Kidney (tissue), 14 donors: ENCODE data around the gene SCAMP5. TPM values are rescaled to one million over a fixed set of nuclear protein-coding genes. Genes with fewer than 3 reads are reported as not detected.

Source experiments
- DNase-seq, 5 donors: peaks; one replicate each; pipeline ENCODE4 v3.0.0-alpha.2; 2013 to 2020
- FAIRE-seq: peaks from 2 replicates; lab custom pipeline; 2012; peaks lifted over from hg19 to GRCh38; lab: Jason Lieb, UNC
- H3K27ac ChIP-seq, 2 donors: one replicate each; pipeline ENCODE4 v1.7.0; 2013; ENCODE audit warnings: low read depth in 2 of 2, low read length in 2 of 2, inconsistent platforms in 1 of 2
- H3K27me3 ChIP-seq: one replicate; pipeline ENCODE4 v1.7.1; 2013; ENCODE audit warnings: low read length, inconsistent platforms; ENCODE audit not compliant: control insufficient read depth, insufficient read depth
- H3K36me3 ChIP-seq, 3 donors: one replicate each; pipeline versions ENCODE4 v1.7.0 to v1.7.1; 2013; ENCODE audit warnings: low read length in 3 of 3, control low read depth in 1 of 3, inconsistent platforms in 1 of 3; ENCODE audit not compliant: insufficient read depth in 3 of 3, control insufficient read depth in 2 of 3
- H3K4me1 ChIP-seq, 3 donors: one replicate each; pipeline versions ENCODE4 v1.7.0 to v1.7.1; 2013; ENCODE audit warnings: low read length in 3 of 3, inconsistent platforms in 1 of 3, low read depth in 1 of 3; ENCODE audit not compliant: control insufficient read depth in 2 of 3, insufficient read depth in 2 of 3
- H3K4me3 ChIP-seq, 3 donors: one replicate each; pipeline versions ENCODE4 v1.7.0 to v1.8.1; 2013; ENCODE audit warnings: low read length in 3 of 3, control low read depth in 1 of 3, inconsistent platforms in 1 of 3
- H3K9ac ChIP-seq, 3 donors: one replicate each; pipeline versions ENCODE4 v1.7.0 to v1.7.1; 2013; ENCODE audit warnings: low read length in 3 of 3, control low read depth in 1 of 3, inconsistent platforms in 1 of 3
- H3K9me3 ChIP-seq, 3 donors: one replicate each; pipeline versions ENCODE4 v1.7.0 to v1.7.1; 2013; ENCODE audit warnings: low read length in 3 of 3, control low read depth in 1 of 3, inconsistent platforms in 1 of 3; ENCODE audit not compliant: control insufficient read depth in 2 of 3, insufficient read depth in 1 of 3
- CTCF ChIP-seq: IDR thresholded peaks from 3 replicates; pipeline ENCODE4 v1.5.1; 2012; ENCODE audit warnings: mild to moderate bottlenecking, moderate library complexity, borderline replicate concordance; ENCODE audit not compliant: insufficient read depth; ENCODE audit errors: extremely low read depth
- intact Hi-C: fragments of 100-400 bp; cut with DNase I; formaldehyde crosslinking; loops from one replicate; pipeline ENCODE4 v1.11.1; 2022
- polyA plus RNA-seq: library from polyadenylated mRNA; stranded (reverse); fragments of 350-450 nt; fragmentation: Illumina TruSeq; extraction: RNeasy Lipid Tissue Mini Kit (QIAGEN cat#74804); gene quantifications from one replicate; pipeline ENCODE4 v1.2.3, GENCODE V29; 2014; ENCODE audit warnings: low read depth, low replicate concordance; ENCODE audit not compliant: insufficient read depth
- total RNA-seq: library from RNA; stranded (reverse); fragmentation: NEBNext Ultra II Directional; extraction: Animal tissue kit (Norgen Biotek cat#: 25700); gene quantifications from one replicate; pipeline ENCODE4 v1.2.1, GENCODE V29; 2021
- donor health status: control.
- donor health status: control.
- donor health status: control.
- donor health status: control.
- donor health status: control.
- donor health status: DM: yes; HTN: yes; CAD: no.
- donor health status: Normal renal cell carcinoma (clear cell type).

SCAMP5 gene
- total and polyA plus RNA-seq, 2 donors from 2014 or later: 13.4 to 29.5 TPM

DNA sequence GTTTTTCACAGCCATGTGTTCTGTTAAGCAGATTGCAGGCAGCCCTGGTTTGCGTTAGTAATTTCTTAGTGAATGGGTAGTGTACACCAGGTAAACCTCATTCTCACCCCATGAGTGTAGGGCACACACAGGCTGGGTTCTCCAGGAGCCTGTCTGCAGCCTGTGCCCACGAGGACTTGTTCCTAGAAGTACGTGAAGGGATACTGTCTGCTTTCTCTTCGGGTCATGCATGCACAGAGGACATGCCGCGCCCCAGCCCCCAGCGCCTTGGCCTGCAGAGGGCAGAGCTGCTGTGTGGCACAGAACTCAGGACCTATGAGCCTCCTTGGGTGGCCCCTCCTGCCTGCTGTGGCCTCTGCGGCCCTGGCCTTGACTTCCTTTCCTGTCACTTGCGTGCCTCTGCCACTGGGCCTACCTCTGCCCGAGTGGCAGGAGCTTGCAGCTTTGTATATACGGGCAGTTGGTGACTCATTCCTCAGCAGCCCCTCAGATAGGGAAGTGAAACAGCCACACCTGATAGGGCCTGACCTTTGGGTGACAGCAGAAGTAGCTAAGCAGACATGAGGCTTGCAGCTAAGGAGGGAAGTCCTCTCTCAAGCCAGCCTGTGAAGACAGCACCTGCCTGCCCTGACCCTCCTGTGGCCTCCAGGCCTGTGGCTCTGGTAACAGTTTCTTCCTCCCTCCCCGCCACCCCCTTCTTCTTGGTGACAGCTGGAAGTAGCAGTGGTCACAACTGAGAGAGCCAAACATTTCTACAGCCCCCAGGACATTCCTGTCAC lies 47.6 kb downstream of the SCAMP5 start:
- Histone ChIP-seq H3K27me3 (no peaks in the 10 kb centered on the region), H3K27ac (peak overlapping the region; percentile 61 to 85), H3K4me3 (no peak overlapping the region), H3K9ac (peak overlapping the region in 1 of 3 donors; percentile 31), H3K4me1 (peaks cover 0 to 35% (median 20%) of the 10 kb centered on the region in 3 donors), H3K36me3 (no peaks in the 10 kb centered on the region), H3K9me3 (no peaks in the 10 kb centered on the region)
- FAIRE-seq (no peak), DNase-seq (peak in 3 of 5 donors; percentile 43 to 94 (median 74))
- peak; percentile 20 for TF ChIP-seq CTCF
- intact Hi-C loops: no loop called here

GRCh38 chr15:75043509-75044257 lies 48.3 kb downstream of the SCAMP5 start:
- no peaks in the 10 kb centered on the region for H3K36me3 ChIP-seq
- H3K27me3 ChIP-seq: no peaks in the 10 kb centered on the region
- no peaks in the 10 kb centered on the region for H3K9me3 ChIP-seq
- TF ChIP-seq CTCF: no peak
- H3K4me1 ChIP-seq: peaks cover 0 to 39% (median 20%) of the 10 kb centered on the region in 3 donors
- DNase-seq (peak; percentile 65 to 98 (median 77)), FAIRE-seq (no peak)
- H3K9ac ChIP-seq: peak overlapping the region in 1 of 3 donors; percentile 31
- no peak overlapping the region for H3K4me3 ChIP-seq
- intact Hi-C loops: no loop called here
- H3K27ac ChIP-seq: peak overlapping the region; percentile 61 to 85

GRCh38 chr15:75044258-75044878 lies 49.0 kb downstream of the SCAMP5 start:
- Histone ChIP-seq H3K27me3 (no peaks in the 10 kb centered on the region), H3K9ac (no peak overlapping the region), H3K9me3 (no peaks in the 10 kb centered on the region), H3K4me3 (no peak overlapping the region), H3K4me1 (peaks cover 0 to 41% (median 27%) of the 10 kb centered on the region in 3 donors), H3K36me3 (no peaks in the 10 kb centered on the region), H3K27ac (peak overlapping the region; percentile 53 to 61)
- DNase-seq (no peak), FAIRE-seq (no peak)
- TF ChIP-seq CTCF: no peak
- intact Hi-C loops: no loop called here
